GM23248 (cell line): ENCODE results near the gene PCCA. TPM values are rescaled to one million over a fixed set of nuclear protein-coding genes. Genes with fewer than 3 reads are reported as not detected.

ENCODE experiments used
- DNase-seq: peaks from one replicate; pipeline ENCODE4 v3.0.0-alpha.2; 2015
- H2AFZ ChIP-seq: fragments of 200-600 bp; sonication (generic); 2 replicates; pipeline ENCODE4 v1.6.1; 2016; ENCODE audit warnings: antibody characterized with exemption
- H3F3A ChIP-seq: fragments of 200-600 bp; sonication (generic); 2 replicates; pipeline ENCODE4 v1.6.1; 2016; ENCODE audit warnings: mild to moderate bottlenecking, antibody characterized with exemption, mixed run types; ENCODE audit not compliant: insufficient read depth
- H3K27ac ChIP-seq: fragments of 200-600 bp; sonication (generic); 2 replicates; pipeline ENCODE4 v1.5.1; 2016; ENCODE audit warnings: mild to moderate bottlenecking
- H3K27me3 ChIP-seq: fragments of 200-600 bp; sonication (generic); replicated peaks from 2 replicates; pipeline ENCODE4 v1.6.1; 2016; ENCODE audit warnings: mild to moderate bottlenecking; ENCODE audit not compliant: insufficient read depth
- H3K36me3 ChIP-seq: fragments of 200-600 bp; sonication (generic); 2 replicates; pipeline ENCODE4 v1.6.1; 2016; ENCODE audit warnings: low read depth, mild to moderate bottlenecking
- H3K4me1 ChIP-seq: fragments of 200-600 bp; sonication (generic); 2 replicates; pipeline ENCODE4 v1.6.1; 2016; ENCODE audit warnings: mild to moderate bottlenecking; ENCODE audit not compliant: insufficient read depth
- H3K4me2 ChIP-seq: fragments of 200-600 bp; sonication (generic); one replicate; pipeline ENCODE4 v1.6.1; 2016; ENCODE audit warnings: mild to moderate bottlenecking; ENCODE audit not compliant: unreplicated experiment
- H3K4me3 ChIP-seq: fragments of 200-600 bp; sonication (generic); 2 replicates; pipeline ENCODE4 v1.5.1; 2016; ENCODE audit warnings: mild to moderate bottlenecking
- H3K79me2 ChIP-seq: fragments of 200-600 bp; sonication (generic); 2 replicates; pipeline ENCODE4 v1.6.1; 2016; ENCODE audit warnings: mild to moderate bottlenecking; ENCODE audit not compliant: insufficient read depth
- H3K9ac ChIP-seq: fragments of 200-600 bp; sonication (generic); 2 replicates; pipeline ENCODE4 v1.6.1; 2016; ENCODE audit warnings: mild to moderate bottlenecking
- H3K9me2 ChIP-seq: fragments of 200-600 bp; sonication (generic); 2 replicates; pipeline ENCODE4 v1.6.1; 2016; ENCODE audit warnings: mixed run types, mild to moderate bottlenecking, moderate library complexity; ENCODE audit not compliant: insufficient read depth
- H3K9me3 ChIP-seq: fragments of 200-600 bp; sonication (generic); one replicate; pipeline ENCODE4 v1.6.1; 2017; ENCODE audit warnings: low read depth
- H4K20me1 ChIP-seq: fragments of 200-600 bp; sonication (generic); 2 replicates; pipeline ENCODE4 v1.6.0; 2016; ENCODE audit not compliant: insufficient read depth
- EZH2 ChIP-seq: fragments of 200-600 bp; sonication (generic); IDR thresholded peaks from 2 replicates; pipeline ENCODE4 v1.6.1; 2018; ENCODE audit warnings: antibody characterized with exemption, mild to moderate bottlenecking; ENCODE audit not compliant: insufficient read depth, poor library complexity, severe bottlenecking
- EZH2phosphoT487 ChIP-seq: fragments of 200-600 bp; sonication (generic); IDR thresholded peaks from 2 replicates; pipeline ENCODE4 v1.6.1; 2018; ENCODE audit warnings: antibody characterized with exemption, moderate library complexity, mild to moderate bottlenecking, low read depth; ENCODE audit not compliant: insufficient read depth
- WGBS, 2 experiments: methylation state at CpG; one replicate each; pipeline ENCODE4 v1.1.6; 2015 to 2017; ENCODE audit warnings: low lambda C conversion rate in 2 of 2, low coverage in 1 of 2; ENCODE audit errors: missing lambda C conversion rate in 2 of 2; 5-methylcytosine and 5-hydroxymethylcytosine counted together
- in situ Hi-C: fragments of 300-500 bp; cut with MboI; formaldehyde crosslinking; loops from 2 replicates; pipeline ENCODE4 v1.15.0; 2020
- polyA plus RNA-seq: library from polyadenylated mRNA; unstranded; fragments of >200 nt; fragmentation: Nextera tagmentation; extraction: Ambion mirVana; gene quantifications from 2 replicates; pipeline ENCODE4 v1.2.1, GENCODE V29; 2016
- total RNA-seq: library from RNA; depleted of rRNA; stranded (reverse); fragments of >200 nt; shearing (Covaris generic); gene quantifications from 2 replicates; pipeline ENCODE4 v1.2.3, GENCODE V29; 2014

The PCCA gene
- total and polyA plus RNA-seq, 2 experiments from 2014 or later = 9.1 to 9.6 TPM

- WGBS, 2 experiments = 64 to 83% methylated on average over 3 of the region's 3 CpGs
- in situ Hi-C loops = no loop called here
- no peaks in the 10 kb centered on the region for H3K4me1 ChIP-seq
These were observed 43.5 kb upstream of the PCCA start for GRCh38 chr13:100045355-100045754.

DNA sequence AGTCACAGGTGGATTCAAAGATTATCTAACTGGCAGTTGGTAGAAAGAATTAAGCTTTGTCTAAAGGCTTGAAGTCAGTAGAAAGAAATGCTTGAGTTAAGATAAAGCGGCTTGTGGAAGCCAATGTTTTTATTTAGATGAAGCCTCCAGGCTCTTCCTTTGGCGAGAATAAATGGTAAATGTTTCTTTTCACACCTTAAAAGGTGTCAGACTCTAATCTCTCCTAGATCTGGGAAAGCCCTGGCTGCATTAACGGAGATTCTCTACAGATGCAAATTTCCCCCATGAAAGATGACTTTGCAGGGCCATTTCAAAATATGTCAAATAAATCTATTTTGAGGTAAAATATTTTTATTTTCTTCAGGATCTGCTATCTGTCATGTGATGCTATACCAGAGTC, 37.8 kb upstream of the PCCA start:
- Histone ChIP-seq H3K4me1 (no peaks in the 10 kb centered on the region), H3K79me2 (no peaks in the 10 kb centered on the region), H4K20me1 (no peaks in the 10 kb centered on the region), H3K27ac (no peak overlapping the region), H3K27me3 (no peaks in the 10 kb centered on the region), H3K9me3 (no peaks in the 10 kb centered on the region), H3K4me3 (no peak overlapping the region), H3K36me3 (no peaks in the 10 kb centered on the region), H3F3A (no peaks in the 10 kb centered on the region), H3K4me2 (no peak overlapping the region), H2AFZ (no peak overlapping the region), H3K9me2 (no peaks in the 10 kb centered on the region), H3K9ac (no peak overlapping the region)
- in situ Hi-C loops = no loop called here
- 61% methylated on average over 3 of the region's 3 CpGs for WGBS, 2 experiments
- TF ChIP-seq EZH2phosphoT487 (no peak), EZH2 (no peak)
- DNase-seq = no peak

More at GRCh38 chr13:100045355-100045754, 43.5 kb upstream of the PCCA start:
- H3K36me3 ChIP-seq = no peaks in the 10 kb centered on the region
- DNase-seq = no peak
- no peaks in the 10 kb centered on the region for H3F3A ChIP-seq
- H3K27ac ChIP-seq = no peak overlapping the region
- no peaks in the 10 kb centered on the region for H3K9me2 ChIP-seq
- H4K20me1 ChIP-seq = no peaks in the 10 kb centered on the region
- TF ChIP-seq EZH2 (no peak), EZH2phosphoT487 (no peak)
- no peak overlapping the region for H3K4me3 ChIP-seq
- H2AFZ ChIP-seq = no peak overlapping the region
- H3K4me2 ChIP-seq = no peak overlapping the region
- H3K27me3 ChIP-seq = no peaks in the 10 kb centered on the region
- no peak overlapping the region for H3K9ac ChIP-seq
- no peaks in the 10 kb centered on the region for H3K9me3 ChIP-seq
- H3K79me2 ChIP-seq = no peaks in the 10 kb centered on the region

DNA sequence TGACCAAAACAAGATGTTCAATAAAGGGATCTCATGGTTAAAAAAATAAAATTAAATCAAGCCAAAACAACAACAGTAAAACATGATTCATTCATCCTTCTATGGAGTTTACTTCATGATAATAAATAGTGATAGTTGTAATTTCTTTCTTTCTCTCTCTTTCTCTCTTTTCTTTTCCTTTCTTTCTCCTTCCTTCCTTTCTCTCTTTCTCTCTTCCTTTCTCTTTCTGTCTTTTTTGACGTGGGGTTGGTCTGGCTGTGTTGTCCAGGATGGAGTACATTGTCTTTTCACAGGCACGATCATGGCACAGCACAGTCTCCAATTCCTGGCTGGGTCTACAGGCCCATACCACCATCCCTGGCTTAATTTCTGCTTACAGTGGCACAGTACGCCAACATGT, 29.1 kb upstream of the PCCA start:
- Histone ChIP-seq H3F3A (no peaks in the 10 kb centered on the region), H3K79me2 (no peaks in the 10 kb centered on the region), H4K20me1 (no peaks in the 10 kb centered on the region), H3K4me3 (no peak overlapping the region), H2AFZ (no peak overlapping the region), H3K4me2 (no peak overlapping the region), H3K27ac (no peak overlapping the region), H3K36me3 (no peaks in the 10 kb centered on the region), H3K27me3 (no peaks in the 10 kb centered on the region; the same call in 1 of the 2 replicates), H3K9ac (no peak overlapping the region), H3K4me1 (no peaks in the 10 kb centered on the region), H3K9me2 (no peaks in the 10 kb centered on the region), H3K9me3 (no peaks in the 10 kb centered on the region)
- TF ChIP-seq EZH2phosphoT487 = no peak
- TF ChIP-seq EZH2 = no peak
- WGBS, 2 experiments = 60 to 69% methylated on average over 3 of the region's 3 CpGs
- in situ Hi-C loops = no loop called here
- DNase-seq = no peak

- H3K27ac ChIP-seq = no peak overlapping the region
- DNase-seq = peak; percentile 9
- TF ChIP-seq EZH2 (no peak), EZH2phosphoT487 (no peak)
- H3K4me2 ChIP-seq = no peak overlapping the region
- in situ Hi-C loops = no loop called here
- no peaks in the 10 kb centered on the region for H4K20me1 ChIP-seq
- no peak overlapping the region for H3K9ac ChIP-seq
- H3K4me3 ChIP-seq = no peak overlapping the region
- H3K79me2 ChIP-seq = no peaks in the 10 kb centered on the region
- no peaks in the 10 kb centered on the region for H3F3A ChIP-seq
- no peak overlapping the region for H2AFZ ChIP-seq
- no peaks in the 10 kb centered on the region for H3K36me3 ChIP-seq
- H3K9me3 ChIP-seq = no peaks in the 10 kb centered on the region
- H3K27me3 ChIP-seq = no peaks in the 10 kb centered on the region; the same call in 1 of the 2 replicates
- 21 to 44% methylated on average over 6 of the region's 6 CpGs for WGBS, 2 experiments
- H3K9me2 ChIP-seq = no peaks in the 10 kb centered on the region
- no peaks in the 10 kb centered on the region for H3K4me1 ChIP-seq
These were observed 25.6 kb upstream of the PCCA start for GRCh38 chr13:100063333-100063732.

GRCh38 chr13:100063906-100064305, 25.0 kb upstream of the PCCA start:
- DNase-seq = no peak
- H3K4me2 ChIP-seq = no peak overlapping the region
- H4K20me1 ChIP-seq = no peaks in the 10 kb centered on the region
- no peak overlapping the region for H2AFZ ChIP-seq
- H3K9me2 ChIP-seq = no peaks in the 10 kb centered on the region
- H3K9me3 ChIP-seq = no peaks in the 10 kb centered on the region
- TF ChIP-seq EZH2phosphoT487 = no peak
- TF ChIP-seq EZH2 = no peak
- H3K9ac ChIP-seq = no peak overlapping the region
- no peak overlapping the region for H3K27ac ChIP-seq
- 52 to 54% methylated on average over 5 of the region's 5 CpGs for WGBS, 2 experiments
- H3K36me3 ChIP-seq = no peaks in the 10 kb centered on the region
- no peak overlapping the region for H3K4me3 ChIP-seq
- no peaks in the 10 kb centered on the region for H3K79me2 ChIP-seq
- in situ Hi-C loops = no loop called here
- no peaks in the 10 kb centered on the region; the same call in 1 of the 2 replicates for H3K27me3 ChIP-seq
- H3K4me1 ChIP-seq = no peaks in the 10 kb centered on the region
- no peaks in the 10 kb centered on the region for H3F3A ChIP-seq
